Parathyroid adenoma (tissue), 2 donors: ENCODE measurements around the gene CTDSPL.

Experiments used
- H2AFZ ChIP-seq: fragments of 300-600 bp; sonication (generic); one replicate; pipeline ENCODE4 v1.7.0; 2017; ENCODE audit warnings: antibody characterized with exemption, mild to moderate bottlenecking
- H3K27ac ChIP-seq: fragments of 300-600 bp; sonication (generic); one replicate; pipeline ENCODE4 v1.7.0; 2017
- H3K27me3 ChIP-seq: fragments of 300-600 bp; sonication (generic); one replicate; pipeline ENCODE4 v1.7.0; 2017; ENCODE audit warnings: low read length; ENCODE audit not compliant: control insufficient read depth, insufficient read depth
- H3K36me3 ChIP-seq: fragments of 300-600 bp; sonication (generic); one replicate; pipeline ENCODE4 v1.7.0; 2017; ENCODE audit warnings: low read length; ENCODE audit not compliant: control insufficient read depth, insufficient read depth
- H3K4me1 ChIP-seq: fragments of 300-600 bp; sonication (generic); one replicate; pipeline ENCODE4 v1.7.0; 2017; ENCODE audit warnings: control low read depth
- H3K4me2 ChIP-seq: fragments of 300-600 bp; sonication (generic); one replicate; pipeline ENCODE4 v1.7.0; 2017; ENCODE audit warnings: low read length
- H3K4me3 ChIP-seq: fragments of 300-600 bp; sonication (generic); one replicate; pipeline ENCODE4 v1.7.0; 2017; ENCODE audit warnings: low read depth, low read length
- H3K79me2 ChIP-seq: fragments of 300-600 bp; sonication (generic); one replicate; pipeline ENCODE4 v1.7.0; 2017; ENCODE audit warnings: control low read depth
- H3K9ac ChIP-seq: fragments of 300-600 bp; sonication (generic); one replicate; pipeline ENCODE4 v1.7.0; 2017; ENCODE audit warnings: mild to moderate bottlenecking
- H3K9me3 ChIP-seq: fragments of 300-600 bp; sonication (generic); one replicate; pipeline ENCODE4 v1.7.0; 2017; ENCODE audit warnings: low read length; ENCODE audit not compliant: control insufficient read depth
- TF ChIP-seq, protein P1 (sequence below): fragments of 300-600 bp; sonication (generic); IDR thresholded peaks from one replicate; pipeline ENCODE4 v1.7.0; 2017; ENCODE audit warnings: antibody characterized with exemption, mild to moderate bottlenecking
- donor health status: primary hyperparathyroidism.

Gene CTDSPL

DNA sequence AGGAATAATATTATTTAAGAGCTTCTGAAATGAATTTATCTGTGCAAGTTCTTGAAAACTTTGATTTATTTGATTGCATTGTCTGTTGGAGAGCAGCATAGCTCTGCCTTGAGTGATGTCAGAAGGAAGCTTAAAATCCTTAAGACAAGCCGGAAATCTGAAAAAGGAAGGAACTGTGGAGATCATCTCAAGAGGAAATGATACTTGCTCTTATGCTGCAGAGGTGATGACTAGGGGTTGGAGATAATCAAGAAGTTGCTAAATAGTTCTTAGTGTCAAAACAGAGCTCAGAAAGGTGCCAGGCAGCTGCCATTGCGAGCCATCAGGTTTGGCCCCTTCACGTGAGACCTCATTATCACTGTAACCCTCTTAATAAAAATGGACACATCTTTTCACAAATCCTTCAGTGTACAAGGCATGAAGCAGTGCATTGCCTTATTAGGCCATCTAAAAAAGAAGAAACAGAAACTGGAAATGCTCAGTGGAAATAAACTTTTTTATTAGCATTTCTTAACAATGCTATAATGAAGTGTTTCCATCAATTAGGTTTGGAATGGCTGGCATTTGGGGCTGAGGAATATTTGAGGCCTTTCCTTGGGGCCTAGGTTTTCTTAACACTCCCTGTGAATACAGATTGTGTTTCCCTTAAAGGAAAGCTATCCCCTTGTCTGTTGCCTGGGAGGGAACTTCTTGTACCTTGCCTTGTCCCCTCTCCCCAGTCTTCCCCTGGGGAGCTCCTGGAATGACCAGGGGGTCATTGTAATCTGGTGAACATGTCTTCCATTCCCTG, 94.4 kb downstream of the CTDSPL start:
- Histone ChIP-seq H3K4me3 (no peak overlapping the region), H2AFZ (no peak overlapping the region), H3K9ac (no peak overlapping the region), H3K27ac (no peak overlapping the region), H3K9me3 (no peaks in the 10 kb centered on the region), H3K27me3 (no peaks in the 10 kb centered on the region), H3K79me2 (no peaks in the 10 kb centered on the region), H3K4me2 (no peak overlapping the region), H3K4me1 (no peaks in the 10 kb centered on the region), H3K36me3 (no peaks in the 10 kb centered on the region)
- TF ChIP-seq, protein P1, sequence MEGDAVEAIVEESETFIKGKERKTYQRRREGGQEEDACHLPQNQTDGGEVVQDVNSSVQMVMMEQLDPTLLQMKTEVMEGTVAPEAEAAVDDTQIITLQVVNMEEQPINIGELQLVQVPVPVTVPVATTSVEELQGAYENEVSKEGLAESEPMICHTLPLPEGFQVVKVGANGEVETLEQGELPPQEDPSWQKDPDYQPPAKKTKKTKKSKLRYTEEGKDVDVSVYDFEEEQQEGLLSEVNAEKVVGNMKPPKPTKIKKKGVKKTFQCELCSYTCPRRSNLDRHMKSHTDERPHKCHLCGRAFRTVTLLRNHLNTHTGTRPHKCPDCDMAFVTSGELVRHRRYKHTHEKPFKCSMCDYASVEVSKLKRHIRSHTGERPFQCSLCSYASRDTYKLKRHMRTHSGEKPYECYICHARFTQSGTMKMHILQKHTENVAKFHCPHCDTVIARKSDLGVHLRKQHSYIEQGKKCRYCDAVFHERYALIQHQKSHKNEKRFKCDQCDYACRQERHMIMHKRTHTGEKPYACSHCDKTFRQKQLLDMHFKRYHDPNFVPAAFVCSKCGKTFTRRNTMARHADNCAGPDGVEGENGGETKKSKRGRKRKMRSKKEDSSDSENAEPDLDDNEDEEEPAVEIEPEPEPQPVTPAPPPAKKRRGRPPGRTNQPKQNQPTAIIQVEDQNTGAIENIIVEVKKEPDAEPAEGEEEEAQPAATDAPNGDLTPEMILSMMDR = no peak

DNA sequence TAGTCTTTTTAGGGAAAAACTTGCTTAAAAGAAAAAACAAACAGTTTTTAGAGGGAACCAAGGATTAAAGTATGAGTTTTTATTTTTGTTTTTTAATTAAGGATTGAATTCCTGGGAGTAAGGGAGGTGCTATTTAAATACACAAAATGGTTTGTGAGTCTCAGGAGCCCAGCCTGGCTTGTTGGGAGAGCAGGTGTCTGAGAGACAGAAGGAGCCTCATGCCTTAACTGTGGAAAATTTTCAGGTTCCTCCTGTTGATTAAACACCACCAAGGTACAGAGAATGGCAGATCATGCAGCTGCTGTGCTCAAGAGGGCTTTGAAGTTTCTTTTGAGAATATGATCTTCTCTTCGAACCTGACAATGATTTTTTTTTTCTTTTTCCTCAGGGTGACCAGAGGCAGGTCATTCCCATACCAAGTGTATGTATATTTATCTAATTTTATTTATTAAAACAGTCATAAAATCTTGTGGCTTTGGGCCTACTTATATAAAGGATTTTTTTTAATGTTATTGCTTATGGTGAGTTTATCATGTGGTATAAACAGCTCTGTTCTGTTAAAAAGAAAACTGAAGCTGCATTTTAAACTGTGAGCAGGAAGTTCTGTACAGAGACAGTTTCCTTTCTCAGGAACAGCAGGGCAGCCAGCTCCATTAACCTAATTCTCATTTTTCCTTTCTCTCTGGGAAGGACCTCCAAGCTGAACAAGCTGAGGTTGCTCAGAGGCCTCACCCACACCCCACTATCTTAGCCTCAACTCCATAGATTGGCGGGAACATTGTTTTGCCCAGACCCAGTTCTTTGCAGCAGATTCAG, 95.3 kb downstream of the CTDSPL start:
- no peaks in the 10 kb centered on the region for H3K27me3 ChIP-seq
- H3K79me2 ChIP-seq = no peaks in the 10 kb centered on the region
- no peaks in the 10 kb centered on the region for H3K9me3 ChIP-seq
- H3K4me1 ChIP-seq = no peaks in the 10 kb centered on the region
- no peak overlapping the region for H3K27ac ChIP-seq
- H3K4me3 ChIP-seq = no peak overlapping the region
- no peak overlapping the region for H3K9ac ChIP-seq
- H2AFZ ChIP-seq = no peak overlapping the region
- no peak overlapping the region for H3K4me2 ChIP-seq
- H3K36me3 ChIP-seq = no peaks in the 10 kb centered on the region
- TF ChIP-seq, protein P1 = no peak

DNA sequence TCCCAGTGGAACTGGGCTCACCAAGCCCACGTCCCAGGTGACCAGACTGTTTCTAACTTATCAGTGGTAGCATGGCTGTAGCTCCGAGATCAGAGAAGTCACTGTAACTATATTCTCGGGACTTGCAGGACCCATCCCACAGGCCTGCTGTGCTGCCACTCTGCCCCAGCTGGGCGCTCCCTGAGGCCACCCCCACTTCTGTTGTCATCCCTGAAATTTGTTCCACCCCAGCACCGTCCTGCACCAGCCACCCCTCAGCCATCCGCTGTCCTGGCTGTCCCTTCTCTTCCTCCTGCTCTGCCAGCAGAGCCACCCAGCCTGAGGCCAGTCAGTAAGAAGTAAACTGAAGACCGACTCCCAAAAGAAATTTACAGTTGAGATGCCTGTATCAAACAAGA, 95.9 kb downstream of the CTDSPL start:
- H3K27me3 ChIP-seq = no peaks in the 10 kb centered on the region
- H3K79me2 ChIP-seq = no peaks in the 10 kb centered on the region
- no peaks in the 10 kb centered on the region for H3K9me3 ChIP-seq
- TF ChIP-seq, protein P1 = no peak
- no peak overlapping the region for H3K4me2 ChIP-seq
- H3K27ac ChIP-seq = no peak overlapping the region
- H3K9ac ChIP-seq = no peak overlapping the region
- no peaks in the 10 kb centered on the region for H3K36me3 ChIP-seq
- no peak overlapping the region for H3K4me3 ChIP-seq
- H2AFZ ChIP-seq = no peak overlapping the region
- H3K4me1 ChIP-seq = no peaks in the 10 kb centered on the region

DNA sequence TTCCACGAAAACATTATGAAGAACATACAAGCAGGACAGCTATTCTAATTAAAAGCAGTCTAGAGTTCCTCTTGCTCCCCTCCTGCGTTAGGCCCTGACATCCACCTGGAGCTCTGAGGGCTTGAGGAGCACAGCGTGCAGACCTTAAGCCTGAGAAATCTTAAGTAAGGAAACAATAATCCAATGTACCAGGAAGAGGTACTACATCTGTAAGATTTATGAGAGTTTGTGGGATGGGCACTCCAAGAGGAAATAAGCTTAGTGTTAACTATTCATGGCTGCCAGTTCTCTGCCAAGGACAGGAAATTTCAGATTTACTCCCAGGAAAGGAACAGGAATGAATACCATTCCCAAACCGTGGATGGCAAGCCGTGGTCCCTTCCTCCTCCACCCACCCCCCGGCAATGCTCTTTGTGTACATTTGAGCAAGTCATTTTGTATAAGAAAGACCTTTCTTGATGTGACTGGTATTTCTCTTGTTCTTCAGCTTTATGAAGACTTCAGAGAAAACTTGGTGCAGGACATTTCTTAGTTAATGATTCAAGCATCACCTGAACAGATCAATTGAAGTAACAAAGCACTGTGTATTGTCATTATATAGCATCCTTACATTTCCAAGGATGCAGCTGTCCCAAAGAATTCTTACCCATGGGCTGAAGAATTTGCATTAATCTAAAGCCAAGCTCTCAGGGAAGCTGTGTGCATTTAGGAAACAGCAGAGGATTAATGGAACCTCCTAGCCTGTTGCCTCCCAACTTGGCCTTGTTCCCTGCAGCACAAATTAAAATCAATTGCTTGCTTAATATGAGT, 100.1 kb downstream of the CTDSPL start:
- TF ChIP-seq, protein P1 = no peak
- Histone ChIP-seq H3K27ac (no peak overlapping the region), H3K27me3 (no peaks in the 10 kb centered on the region), H3K4me3 (no peak overlapping the region), H3K36me3 (no peaks in the 10 kb centered on the region), H2AFZ (no peak overlapping the region), H3K4me1 (no peaks in the 10 kb centered on the region), H3K4me2 (no peak overlapping the region), H3K9ac (no peak overlapping the region), H3K79me2 (no peaks in the 10 kb centered on the region), H3K9me3 (no peaks in the 10 kb centered on the region)
